GM12891 (cell line): ENCODE results near the gene NR6A1.

Experiments
- POLR2A ChIP-seq: IDR thresholded peaks from 2 replicates; pipeline ENCODE4 v1.6.1; 2011; ENCODE audit warnings: low read depth, low read length, control low read depth
- TAF1 ChIP-seq: IDR thresholded peaks from 2 replicates; pipeline ENCODE4 v1.6.1; 2011; ENCODE audit warnings: low read depth, low read length, control low read depth

DNA sequence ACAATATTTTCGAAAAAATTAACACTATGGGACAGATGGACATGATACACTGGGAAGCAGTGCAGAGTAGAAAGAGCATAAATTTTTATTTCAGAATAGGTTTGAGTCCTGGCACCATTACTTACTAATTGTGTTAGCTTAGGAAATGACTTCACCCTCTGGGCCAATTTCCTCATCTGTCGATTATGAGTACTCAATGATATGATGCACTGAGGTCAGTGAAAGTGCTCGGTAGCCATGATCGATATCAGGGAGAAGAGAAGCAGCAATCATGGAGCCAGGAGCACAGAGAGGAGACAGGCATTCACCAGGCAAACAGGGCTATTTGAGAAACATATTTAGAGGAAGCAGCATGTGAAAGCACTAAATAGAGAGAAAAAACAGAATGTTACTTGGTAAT is 29.4 kb downstream of the NR6A1 start:
- TF ChIP-seq TAF1, result no peak
- no peak for TF ChIP-seq POLR2A
